Stimulated activated CD8-positive, alpha-beta memory T cell treated with anti-CD3 and anti-CD28 coated beads, Interleukin-15, amount 100 ng/mL, for 24 hours (primary cell): Measurements from ENCODE around the gene SART1.

Experiments used
- DNase-seq: peaks from one replicate; pipeline ENCODE4 v3.0.0-alpha.2; 2020; ENCODE audit warnings: low read depth

SART1 gene

GRCh38 chr11:65967329-65967934 lies 5.9 kb downstream of the SART1 start:
- no peak for DNase-seq

DNA sequence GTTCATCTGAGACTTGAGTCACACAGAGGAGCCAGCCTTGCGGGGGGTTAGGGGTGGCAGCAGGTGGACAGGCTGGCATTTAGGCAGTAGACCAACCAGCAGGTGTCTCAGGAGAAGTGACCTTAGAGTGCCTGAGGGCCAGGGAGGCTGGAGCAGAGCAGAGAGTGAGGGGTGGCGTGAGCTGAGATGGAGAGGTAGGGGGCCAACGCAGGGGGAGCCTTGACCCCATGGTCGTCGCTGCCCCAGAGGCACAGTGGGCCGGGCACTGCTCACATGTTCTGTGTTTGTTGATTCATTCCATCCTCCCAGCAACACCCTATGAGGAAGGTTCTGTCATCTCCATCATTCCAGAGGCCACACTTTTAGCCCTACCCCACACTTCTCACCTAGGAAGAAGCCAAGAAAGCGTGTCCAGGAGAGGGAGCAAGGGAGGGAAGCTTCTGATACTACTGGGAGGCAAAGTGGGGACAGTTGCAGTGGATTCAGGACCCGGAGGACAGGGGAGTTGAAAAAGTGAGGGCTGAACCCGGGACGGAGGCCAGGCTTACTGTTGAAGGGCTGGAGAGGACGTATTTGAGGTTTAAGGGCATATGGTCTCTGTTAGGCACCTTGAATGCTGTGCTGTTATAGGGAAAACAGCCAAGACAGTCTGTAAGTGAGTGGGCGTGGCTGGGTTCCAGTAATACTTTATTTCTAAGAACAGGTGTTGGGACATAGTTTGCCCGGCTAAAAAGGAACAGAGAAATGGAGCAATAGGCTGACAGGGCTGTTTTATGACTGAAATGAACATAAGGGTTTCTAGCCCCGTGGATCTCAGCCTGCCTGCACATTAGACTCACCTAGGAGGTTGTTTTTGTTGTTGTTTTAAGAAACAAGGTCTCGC lies 7.3 kb downstream of the SART1 start:
- DNase-seq: no peak

GRCh38 chr11:65972116-65972515 lies 10.6 kb downstream of the SART1 start:
- no peak for DNase-seq

- DNase-seq: no peak
Measured at GRCh38 chr11:65973439-65974110, 12.0 kb downstream of the SART1 start.

GRCh38 chr11:65975771-65976170 lies 14.2 kb downstream of the SART1 start:
- no peak for DNase-seq

DNA sequence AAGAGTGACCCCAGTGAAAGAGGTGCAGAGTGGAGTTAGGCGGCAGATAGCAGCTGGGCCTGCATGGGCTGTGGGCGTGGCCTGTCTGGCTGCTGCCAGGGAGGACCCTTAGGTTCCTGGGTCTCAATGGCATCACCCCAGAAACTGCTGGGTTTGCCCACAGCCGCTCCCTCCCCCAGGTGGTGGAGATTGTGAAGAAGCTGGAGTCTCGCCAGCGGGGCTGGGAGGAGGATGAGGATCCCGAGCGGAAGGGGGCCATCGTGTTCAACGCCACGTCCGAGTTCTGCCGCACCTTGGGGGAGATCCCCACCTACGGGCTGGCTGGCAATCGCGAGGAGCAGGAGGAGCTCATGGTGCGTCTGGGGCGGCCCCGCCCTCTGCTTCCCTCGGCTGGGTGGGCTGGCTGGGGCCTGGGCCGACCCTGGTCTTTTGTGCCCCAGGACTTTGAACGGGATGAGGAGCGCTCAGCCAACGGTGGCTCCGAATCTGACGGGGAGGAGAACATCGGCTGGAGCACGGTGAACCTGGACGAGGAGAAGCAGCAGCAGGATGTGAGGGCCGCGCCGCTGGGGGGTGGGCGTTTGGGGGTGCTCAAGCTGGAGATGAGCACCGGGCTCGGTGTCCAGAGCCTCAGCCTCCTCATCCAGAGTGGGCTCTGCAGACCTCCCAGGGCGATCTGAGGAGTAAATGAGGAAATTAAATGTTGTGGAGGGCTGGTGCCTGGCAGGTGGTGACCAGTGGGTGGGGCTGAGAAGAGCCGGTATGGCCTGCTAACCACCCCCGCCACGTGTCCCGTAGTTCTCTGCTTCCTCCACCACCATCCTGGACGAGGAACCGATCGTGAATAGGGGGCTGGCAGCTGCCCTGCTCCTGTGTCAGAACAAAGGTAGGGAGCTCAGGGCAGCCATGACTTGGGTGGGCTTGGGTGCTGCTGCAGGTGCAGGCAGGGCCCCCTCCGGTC lies 15.0 kb downstream of the SART1 start:
- DNase-seq: no peak

GRCh38 chr11:65977621-65978390 lies 16.3 kb downstream of the SART1 start:
- DNase-seq: no peak

GRCh38 chr11:65978391-65979238 lies 17.1 kb downstream of the SART1 start:
- no peak for DNase-seq

GRCh38 chr11:65979261-65979759 lies 17.8 kb downstream of the SART1 start:
- no peak for DNase-seq

DNA sequence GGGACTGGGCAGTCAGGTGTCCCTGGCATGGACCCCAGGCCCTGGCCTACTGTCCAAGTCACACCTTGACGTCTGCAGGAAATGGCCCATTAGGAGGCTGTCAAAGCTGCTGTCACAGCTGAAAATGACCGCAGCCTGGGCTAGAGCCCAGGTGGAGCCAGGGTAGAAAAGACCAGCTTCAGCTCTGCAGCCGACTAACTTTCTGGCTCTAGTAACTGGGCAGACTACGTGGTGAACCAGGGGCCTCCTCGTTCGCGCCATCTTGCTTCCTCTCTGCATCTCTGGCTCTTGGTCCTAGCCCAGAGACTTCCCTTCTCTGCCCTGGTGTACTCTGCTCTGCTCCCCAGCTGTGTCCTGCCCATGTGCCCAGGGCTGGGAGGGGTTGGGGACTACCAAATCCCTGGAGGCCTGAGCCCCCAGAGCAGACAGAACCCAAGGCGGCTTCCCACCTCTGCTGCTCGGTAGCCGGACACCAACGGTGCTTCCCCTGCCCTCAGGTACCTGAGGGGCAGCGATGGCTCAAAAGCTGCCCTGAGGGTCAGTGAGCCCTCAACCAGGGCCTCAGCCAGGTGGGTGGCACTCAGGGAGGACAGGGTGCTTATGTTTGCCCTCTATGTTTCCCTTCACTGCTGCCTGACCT lies 19.7 kb downstream of the SART1 start:
- DNase-seq: no peak

GRCh38 chr11:65981972-65982823 lies 20.7 kb downstream of the SART1 start:
- DNase-seq: no peak

DNA sequence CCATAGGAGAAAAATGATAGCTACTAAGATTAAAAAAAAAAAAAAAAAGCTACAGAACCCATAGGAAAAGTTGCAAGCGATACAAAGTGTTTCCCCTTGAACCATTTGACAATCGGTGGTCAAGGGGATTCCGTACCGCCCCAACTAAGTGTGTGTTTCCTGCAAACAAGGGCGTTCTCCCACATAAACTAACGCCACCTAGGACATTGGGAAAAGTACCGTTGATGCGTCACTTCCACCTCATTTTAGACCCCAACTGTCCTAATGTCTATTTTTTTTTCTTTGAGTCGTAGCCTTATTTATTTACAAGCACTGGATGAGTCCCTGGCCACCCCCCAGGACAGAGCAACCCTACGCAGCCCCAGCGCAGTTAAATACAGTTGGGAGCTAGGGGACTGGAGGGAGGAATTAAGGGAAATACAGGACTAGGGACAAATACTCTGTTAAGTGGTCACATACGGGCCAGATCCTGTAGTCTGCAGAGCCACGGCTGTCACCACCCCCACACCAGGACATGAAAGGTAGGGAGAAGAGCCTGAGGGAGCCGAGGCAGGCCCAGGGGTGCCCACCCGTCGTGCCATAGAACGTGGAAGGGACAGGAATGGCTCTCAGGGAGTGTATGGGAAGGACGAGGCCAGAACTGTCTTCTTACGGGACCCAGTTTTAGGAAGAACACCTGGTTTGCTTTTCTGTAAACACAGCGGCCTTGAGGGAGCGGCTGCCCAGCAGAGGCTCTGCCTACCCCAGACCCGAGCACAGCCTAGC lies 21.5 kb downstream of the SART1 start:
- no peak for DNase-seq

DNA sequence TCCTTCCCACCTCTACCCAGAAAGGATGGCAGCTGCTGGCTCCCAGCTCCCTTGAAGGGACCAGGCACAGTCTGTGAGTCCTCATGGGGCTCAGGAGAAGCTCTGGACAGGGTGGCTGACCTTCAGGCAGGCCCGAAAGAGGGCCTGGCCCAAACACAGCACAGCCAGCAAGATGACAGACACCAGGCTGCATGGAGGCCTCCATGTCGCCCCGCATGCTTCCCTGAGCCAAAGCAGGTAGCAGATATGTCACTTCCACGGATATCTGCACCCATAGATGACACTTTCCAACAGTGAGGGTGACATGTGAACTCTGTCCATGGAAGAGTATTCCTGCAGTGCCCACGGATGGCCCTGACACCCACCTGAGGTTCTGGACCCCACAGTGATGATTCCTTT lies 22.1 kb downstream of the SART1 start:
- DNase-seq: no peak

DNA sequence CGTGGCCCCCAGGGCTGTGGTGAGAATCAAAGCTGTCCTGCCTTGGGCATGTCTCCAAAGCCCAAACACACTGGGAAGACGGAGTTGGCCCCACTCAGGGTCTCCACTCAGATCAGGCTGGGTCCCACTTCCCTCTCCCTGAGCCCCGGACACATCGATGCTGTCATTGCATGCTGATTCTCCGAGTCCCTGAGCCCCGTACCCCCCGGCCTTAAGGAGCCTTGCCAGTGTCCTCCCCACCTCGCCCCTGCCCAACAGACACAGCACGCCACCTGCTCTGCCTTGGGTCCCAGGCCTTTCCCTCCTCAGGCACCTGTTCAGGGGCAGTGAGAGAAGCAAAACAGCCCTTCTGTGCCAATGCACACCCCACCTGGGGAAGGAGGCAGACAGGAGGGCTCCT lies 25.8 kb downstream of the SART1 start:
- DNase-seq: no peak

- peak; percentile 47 for DNase-seq
Measured at GRCh38 chr11:65988791-65989592, 27.5 kb downstream of the SART1 start.

- no peak for DNase-seq
Measured at GRCh38 chr11:65992056-65992455, 30.5 kb downstream of the SART1 start.

DNA sequence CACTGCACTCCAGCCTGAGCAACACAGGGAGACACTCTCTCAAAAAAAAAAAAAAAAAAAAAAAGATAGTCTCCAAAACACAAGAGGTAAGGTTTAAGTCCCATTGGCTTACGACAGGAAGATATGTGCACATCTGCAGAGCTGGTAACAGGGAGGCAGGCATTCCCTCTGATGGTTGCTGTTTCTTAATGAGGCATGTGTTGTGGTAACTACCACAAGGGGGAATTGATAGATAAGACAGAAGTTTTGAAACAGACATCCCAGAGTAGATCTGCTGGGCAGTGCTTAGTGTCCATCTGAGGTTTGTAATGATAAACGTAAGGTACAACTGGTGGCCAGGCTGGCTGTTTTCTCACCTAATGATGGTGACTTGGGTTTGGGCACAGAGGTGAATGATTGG lies 35.8 kb downstream of the SART1 start:
- DNase-seq: no peak
